GM12801 (cell line): Measurements from ENCODE around the gene DPH3.

ENCODE experiments used
- CTCF ChIP-seq: IDR thresholded peaks from one replicate; pipeline ENCODE4 v1.5.1; 2011; ENCODE audit warnings: control low read depth; ENCODE audit not compliant: insufficient read length; ENCODE audit errors: extremely low read depth

DPH3 gene

DNA sequence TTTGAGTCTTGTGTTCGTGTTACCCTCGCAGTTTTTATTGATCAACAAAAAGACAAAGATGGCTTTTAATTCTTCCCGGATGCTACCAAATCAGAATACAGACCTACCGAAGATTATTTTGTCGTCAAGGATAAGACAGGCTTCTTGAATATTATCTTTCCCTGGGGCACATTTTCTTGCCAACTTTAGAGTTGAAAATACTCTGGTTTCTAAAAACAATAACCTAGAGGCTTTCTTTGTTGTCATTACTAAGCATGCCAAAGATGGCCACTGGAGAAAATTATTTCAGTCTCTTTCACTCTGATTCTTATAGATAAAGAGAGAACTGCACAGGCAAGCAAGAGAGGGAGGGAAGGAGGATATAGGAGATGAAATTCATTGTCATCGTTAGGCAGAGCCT, 34.1 kb upstream of the DPH3 start:
- no peak for TF ChIP-seq CTCF

DNA sequence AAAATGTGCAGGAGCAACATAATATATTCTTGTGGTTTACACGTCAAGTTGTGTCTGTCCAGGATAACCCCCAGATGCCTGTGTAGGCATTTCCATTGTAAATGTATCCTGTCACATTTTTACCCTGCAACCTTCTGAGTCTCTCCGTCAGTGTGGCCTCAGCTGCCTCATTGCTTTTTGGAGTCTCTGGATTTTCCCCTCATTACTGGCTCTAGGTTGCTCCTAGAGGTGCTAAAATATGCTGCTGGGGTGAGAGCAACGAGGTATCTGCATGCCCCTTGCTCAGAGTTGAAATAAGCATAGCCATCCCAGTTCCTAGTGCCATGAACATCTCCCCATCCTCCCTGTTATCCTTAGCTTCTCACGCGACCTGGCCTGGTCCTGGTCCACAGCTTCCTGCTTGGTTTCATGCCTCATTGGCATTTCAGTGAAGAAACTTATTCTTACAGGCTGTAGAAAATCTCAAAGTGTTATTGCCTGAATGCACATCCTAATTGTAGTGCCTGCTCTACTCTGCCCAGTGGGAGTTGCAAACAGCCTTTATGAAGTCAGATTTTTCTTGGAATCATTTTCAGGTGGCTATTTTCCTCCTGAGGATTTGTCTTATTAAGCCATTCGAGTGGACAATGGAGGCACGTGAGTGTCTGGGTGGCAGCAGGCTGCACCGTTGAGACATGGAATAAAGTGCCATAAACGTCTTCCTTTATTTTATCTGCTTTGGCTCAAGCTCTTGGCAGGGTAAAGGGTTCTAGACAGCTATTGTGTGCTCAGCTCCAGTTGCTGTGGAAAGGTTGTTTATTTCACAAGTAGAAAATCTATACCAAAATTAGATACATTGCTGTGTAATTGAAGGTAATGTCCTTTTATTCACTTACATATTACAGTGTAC, 33.5 kb upstream of the DPH3 start:
- TF ChIP-seq CTCF = no peak

DNA sequence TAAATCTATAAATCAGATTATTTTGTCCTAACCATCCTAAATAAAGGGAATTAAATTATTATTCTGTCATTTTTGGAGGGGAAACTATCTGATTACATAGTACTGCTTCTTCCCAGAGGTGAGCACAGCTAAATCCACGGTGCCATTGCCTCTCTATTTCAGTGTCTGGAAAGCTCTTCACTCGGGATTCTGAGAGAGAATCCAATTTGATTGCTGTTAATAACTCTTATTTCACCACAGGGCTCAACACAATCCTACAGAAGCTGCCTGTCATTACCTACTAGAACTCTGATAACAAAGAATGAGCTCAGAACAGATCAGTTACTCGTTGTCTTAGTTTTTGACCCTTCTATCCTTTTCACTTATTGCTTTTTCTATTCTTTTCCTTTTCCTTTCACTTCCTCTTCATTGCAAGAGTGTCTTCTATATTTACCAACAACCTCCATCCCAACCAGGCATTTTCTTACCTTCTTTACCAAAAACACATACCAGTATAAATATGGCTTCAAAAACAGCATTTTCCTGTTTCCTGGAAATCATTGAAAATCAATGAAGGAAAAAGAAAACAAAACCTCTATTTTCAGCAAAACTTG, 30.7 kb upstream of the DPH3 start:
- TF ChIP-seq CTCF = no peak

GRCh38 chr3:16294844-16295243, 30.1 kb upstream of the DPH3 start:
- no peak for TF ChIP-seq CTCF

DNA sequence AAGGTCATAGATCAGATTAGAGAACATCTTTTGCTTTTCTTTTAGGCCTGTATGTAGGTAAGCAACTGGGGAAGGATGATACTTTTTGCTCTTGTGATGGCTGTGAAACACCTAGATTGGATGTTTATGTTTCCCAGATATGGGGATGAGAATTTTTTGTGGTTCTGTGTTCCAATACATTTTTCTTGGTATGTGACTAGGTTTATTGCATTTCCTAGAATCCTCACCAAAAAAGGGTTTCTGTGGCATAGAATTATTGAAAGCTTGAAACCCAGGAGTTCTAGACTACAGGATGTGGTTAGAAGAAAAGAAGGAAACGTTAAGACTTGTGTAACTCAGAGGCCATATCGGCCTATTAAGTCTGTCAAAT, 26.1 kb upstream of the DPH3 start:
- no peak for TF ChIP-seq CTCF

- no peak for TF ChIP-seq CTCF
These were observed 25.5 kb upstream of the DPH3 start for GRCh38 chr3:16290007-16290826.

DNA sequence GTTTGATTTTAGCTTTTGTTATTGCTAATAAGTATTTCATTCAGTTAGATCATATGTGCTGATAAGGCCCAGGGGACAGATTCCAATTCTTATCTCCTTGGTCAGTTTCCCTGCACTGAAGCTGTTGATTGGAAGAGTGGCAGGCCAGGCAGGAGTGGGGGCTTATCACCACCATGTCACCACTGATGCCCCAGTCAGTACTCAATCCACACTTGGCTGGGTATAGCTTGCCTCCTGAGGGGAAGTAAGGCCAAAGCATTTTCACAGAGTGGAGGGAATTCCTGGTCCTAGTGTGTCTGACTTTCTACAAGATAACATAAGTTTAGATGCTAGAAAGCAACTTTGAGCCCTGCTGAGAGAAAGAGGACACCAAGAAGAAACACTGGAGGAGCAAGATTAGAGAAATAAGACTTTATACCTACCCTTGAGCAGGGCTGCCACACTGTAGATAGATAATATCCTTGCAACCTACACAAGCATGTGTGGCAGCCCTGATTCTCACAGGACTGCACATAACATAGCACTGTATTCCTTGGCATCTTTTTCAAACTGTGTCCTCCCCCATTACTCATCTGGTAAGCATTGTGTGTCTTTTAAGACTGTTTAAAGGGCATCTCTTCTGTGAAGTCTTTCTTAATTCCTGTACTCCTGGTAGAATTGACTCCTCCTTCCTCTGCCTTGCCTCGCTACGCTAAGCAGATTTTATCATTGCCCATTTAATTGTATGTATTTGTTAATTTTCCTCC, 24.6 kb upstream of the DPH3 start:
- no peak for TF ChIP-seq CTCF
